HFFc6 (cell line): ENCODE measurements around the gene PIH1D2. TPM values are rescaled to one million over a fixed set of nuclear protein-coding genes. Genes with fewer than 3 reads are reported as not detected.
"Not testable (repeated sequence)": the region's sequence is repeated elsewhere in the genome, so short reads cannot be mapped to it uniquely, and the experiment has no call there.

Source experiments
- DNase-seq: peaks from one replicate; pipeline ENCODE4 v3.0.0-alpha.2; 2018
- H3K27ac Mint-ChIP-seq: 2 replicates; pipeline ENCODE4 v1.8.0; 2020; ENCODE audit warnings: mild to moderate bottlenecking, mixed read lengths
- H3K27me3 Mint-ChIP-seq: 2 replicates; pipeline ENCODE4 v1.8.0; 2021; ENCODE audit warnings: mild to moderate bottlenecking, moderate library complexity, mixed read lengths; ENCODE audit not compliant: insufficient read depth
- H3K36me3 Mint-ChIP-seq: 2 replicates; pipeline ENCODE4 v1.8.0; 2021; ENCODE audit warnings: low read depth, mixed read lengths
- H3K4me1 Mint-ChIP-seq: 2 replicates; pipeline ENCODE4 v1.8.0; 2020; ENCODE audit warnings: low read depth, mixed read lengths
- H3K4me3 Mint-ChIP-seq: 2 replicates; pipeline ENCODE4 v1.8.0; 2020; ENCODE audit warnings: mild to moderate bottlenecking, moderate library complexity, mixed read lengths
- H3K9me3 Mint-ChIP-seq: 2 replicates; pipeline ENCODE4 v1.8.0; 2020; ENCODE audit warnings: mild to moderate bottlenecking, mixed read lengths
- total RNA-seq, 6 experiments: library from RNA; stranded (reverse); fragmentation: NEBNext Ultra II Directional; extraction: Animal tissue kit (Norgen Biotek cat#: 25700); gene quantifications; 2 replicates in 1 of 6; 3 replicates in 5 of 6; pipeline ENCODE4 v1.2.3, GENCODE V29; 2021
- TF ChIP-seq, protein P1 (sequence below): fragments of 200-600 bp; sonication (generic); IDR thresholded peaks from 2 replicates; pipeline ENCODE4 v1.5.0; 2021; ENCODE audit warnings: antibody characterized with exemption, mild to moderate bottlenecking

PIH1D2 gene
- total RNA-seq, 6 experiments from 2014 or later = 0.59 to 1.5 (median 1.1) TPM

DNA sequence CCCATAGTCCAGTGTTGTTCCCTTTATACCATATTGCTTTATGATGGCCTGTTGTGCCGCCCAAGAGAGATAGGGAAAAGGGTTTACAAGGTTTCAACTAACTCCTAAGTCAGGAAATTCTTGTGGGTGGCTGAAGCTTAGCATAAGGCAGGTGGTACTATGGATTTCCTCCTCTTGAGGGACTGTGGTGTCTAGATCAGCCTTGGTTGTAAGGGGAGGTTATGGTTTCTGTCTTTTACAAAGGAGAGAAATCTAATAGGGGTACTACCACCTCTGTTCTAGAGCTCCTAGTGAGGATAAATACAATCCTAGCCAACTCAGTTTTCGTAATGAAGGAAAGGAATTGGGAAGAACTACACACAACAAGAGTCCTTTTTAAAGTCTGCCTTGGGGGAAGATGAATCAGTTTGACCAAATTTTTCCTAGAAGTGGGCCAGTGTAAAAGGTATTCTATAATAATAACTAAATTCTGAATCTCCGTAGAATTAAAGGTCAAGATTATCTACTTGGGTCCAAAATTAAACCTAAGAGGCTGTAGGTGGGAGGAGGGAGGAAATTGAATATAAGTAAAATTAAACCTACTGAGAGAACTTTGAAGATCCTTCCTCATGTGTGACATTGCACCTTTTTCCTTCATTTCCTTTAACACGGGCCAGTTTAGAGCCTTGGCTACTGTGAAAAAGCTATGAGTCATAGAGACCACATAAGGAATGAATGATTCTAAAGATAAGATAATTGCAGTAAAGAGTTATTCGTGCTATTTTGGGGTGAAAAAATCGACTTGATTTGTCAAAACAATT, 31.5 kb downstream of the PIH1D2 start:
- Mint-ChIP-seq H3K4me3 (no peak overlapping the region; the same call in 1 of the 2 replicates), H3K27me3 (no peaks in the 10 kb centered on the region; the same call in 1 of the 2 replicates), H3K27ac (peak overlapping the region; percentile 83), H3K4me1 (peaks cover 26% of the 10 kb centered on the region), H3K36me3 (peaks cover 33% of the 10 kb centered on the region), H3K9me3 (no peaks in the 10 kb centered on the region)
- peak; percentile 55 for DNase-seq
- TF ChIP-seq, protein P1, sequence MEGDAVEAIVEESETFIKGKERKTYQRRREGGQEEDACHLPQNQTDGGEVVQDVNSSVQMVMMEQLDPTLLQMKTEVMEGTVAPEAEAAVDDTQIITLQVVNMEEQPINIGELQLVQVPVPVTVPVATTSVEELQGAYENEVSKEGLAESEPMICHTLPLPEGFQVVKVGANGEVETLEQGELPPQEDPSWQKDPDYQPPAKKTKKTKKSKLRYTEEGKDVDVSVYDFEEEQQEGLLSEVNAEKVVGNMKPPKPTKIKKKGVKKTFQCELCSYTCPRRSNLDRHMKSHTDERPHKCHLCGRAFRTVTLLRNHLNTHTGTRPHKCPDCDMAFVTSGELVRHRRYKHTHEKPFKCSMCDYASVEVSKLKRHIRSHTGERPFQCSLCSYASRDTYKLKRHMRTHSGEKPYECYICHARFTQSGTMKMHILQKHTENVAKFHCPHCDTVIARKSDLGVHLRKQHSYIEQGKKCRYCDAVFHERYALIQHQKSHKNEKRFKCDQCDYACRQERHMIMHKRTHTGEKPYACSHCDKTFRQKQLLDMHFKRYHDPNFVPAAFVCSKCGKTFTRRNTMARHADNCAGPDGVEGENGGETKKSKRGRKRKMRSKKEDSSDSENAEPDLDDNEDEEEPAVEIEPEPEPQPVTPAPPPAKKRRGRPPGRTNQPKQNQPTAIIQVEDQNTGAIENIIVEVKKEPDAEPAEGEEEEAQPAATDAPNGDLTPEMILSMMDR = no peak

DNA sequence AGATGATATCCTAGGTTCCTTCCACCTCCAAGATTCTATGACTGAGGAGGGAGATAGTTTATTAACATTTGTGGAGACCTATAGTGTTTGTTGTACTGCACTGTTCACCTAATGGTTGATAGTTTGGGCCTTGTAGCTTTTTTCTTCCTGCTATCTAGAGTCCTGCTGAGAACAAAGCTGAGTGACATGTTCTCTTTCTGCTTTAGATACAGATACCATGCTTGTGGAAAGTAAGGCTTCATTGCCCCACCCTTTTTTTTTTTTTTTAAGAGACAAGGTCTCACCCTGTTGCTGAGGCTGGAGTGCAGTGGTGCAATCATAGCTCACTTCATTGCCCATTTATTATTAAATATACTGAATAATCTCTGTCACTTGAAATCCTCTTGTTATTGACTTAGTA, 36.3 kb downstream of the PIH1D2 start:
- no peak for DNase-seq
- Mint-ChIP-seq H3K4me3 (no peak overlapping the region), H3K9me3 (no peaks in the 10 kb centered on the region), H3K27me3 (no peaks in the 10 kb centered on the region; the same call in 1 of the 2 replicates), H3K27ac (no peak overlapping the region), H3K4me1 (peaks cover 16% of the 10 kb centered on the region), H3K36me3 (peaks cover 23% of the 10 kb centered on the region)
- TF ChIP-seq, protein P1 = no peak

DNA sequence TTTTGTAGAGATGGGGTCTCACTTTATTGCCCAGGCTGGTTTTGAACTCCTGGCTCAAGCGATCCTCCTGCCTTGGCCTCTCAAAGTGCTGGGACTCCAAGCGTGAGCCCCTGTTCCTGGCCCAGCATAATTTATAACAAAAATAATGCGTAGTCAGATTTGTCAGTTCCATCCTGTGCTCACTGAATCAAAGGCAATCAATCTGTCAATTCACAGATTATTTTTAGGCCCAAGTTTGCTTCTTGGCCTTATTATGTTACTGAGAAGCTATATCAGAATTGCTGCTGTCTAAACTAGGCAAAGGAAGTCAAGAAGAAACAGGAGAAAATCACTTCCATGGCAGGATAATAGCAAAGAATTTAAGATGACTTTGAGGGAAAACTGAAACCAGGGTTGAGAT, 39.9 kb downstream of the PIH1D2 start:
- Mint-ChIP-seq H3K4me3 (no peak overlapping the region), H3K4me1 (no peaks in the 10 kb centered on the region), H3K27ac (no peak overlapping the region), H3K36me3 (peaks cover 22% of the 10 kb centered on the region), H3K27me3 (no peaks in the 10 kb centered on the region), H3K9me3 (no peaks in the 10 kb centered on the region)
- no peak for DNase-seq
- TF ChIP-seq, protein P1 = no peak

- Mint-ChIP-seq H3K9me3 (no peaks in the 10 kb centered on the region), H3K27me3 (no peaks in the 10 kb centered on the region), H3K27ac (no peak overlapping the region), H3K4me3 (no peak overlapping the region), H3K4me1 (peaks cover 7% of the 10 kb centered on the region), H3K36me3 (peaks cover 19% of the 10 kb centered on the region)
- TF ChIP-seq, protein P1 = no peak
- DNase-seq = no peak
These were observed 44.4 kb downstream of the PIH1D2 start for GRCh38 chr11:112029460-112029859.

DNA sequence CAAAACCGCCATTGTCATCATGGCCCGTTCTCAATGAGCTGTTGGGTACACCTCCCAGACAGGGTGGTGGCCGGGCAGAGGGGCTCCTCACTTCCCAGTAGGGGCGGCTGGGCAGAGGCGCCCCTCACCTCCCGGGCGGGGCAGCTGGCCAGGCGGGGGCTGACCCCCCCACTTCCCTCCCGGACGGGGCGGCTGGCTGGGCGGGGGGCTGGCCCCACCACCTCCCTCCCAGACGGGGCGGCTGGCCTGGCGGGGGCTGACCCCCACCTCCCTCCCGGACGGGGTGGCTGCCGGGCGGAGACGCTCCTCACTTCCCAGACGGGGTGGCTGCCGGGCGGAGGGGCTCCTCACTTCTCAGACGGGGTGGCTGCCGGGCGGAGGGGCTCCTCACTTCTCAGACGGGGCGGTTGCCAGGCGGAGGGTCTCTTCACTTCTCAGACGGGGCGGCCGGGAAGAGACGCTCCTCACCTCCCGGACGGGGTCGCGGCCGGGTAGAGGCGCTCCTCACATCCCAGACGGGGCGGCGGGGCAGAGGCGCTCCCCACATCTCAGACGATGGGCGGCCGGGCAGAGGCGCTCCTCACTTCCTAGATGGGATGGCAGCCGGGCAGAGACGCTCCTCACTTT, 46.9 kb downstream of the PIH1D2 start:
- peaks cover 18% of the 10 kb centered on the region for H3K4me1 Mint-ChIP-seq
- H3K4me3 Mint-ChIP-seq, DNase-seq, H3K27me3 Mint-ChIP-seq, H3K27ac Mint-ChIP-seq, H3K9me3 Mint-ChIP-seq: not testable (repeated sequence)
- H3K36me3 Mint-ChIP-seq = peaks cover 19% of the 10 kb centered on the region

DNA sequence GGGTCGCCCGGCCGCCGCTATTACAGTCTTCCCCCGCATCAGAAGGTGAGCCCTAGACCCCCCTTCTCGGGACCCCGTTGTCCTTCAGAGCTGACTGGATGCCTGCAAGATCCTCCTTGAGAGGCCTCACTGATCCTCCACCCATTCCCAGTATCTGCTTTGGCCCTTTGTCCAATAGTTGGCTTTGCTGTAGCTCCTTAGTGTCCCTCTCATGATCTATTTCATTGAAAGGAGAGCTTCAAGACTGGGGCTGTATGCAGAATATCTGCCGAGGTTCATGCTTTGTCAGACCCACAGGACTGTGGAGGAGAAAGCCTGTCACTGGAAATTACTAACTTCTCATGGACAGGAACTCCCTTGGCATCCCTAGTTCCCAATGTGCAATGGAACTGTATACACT, 48.1 kb downstream of the PIH1D2 start:
- H3K27ac Mint-ChIP-seq = peak overlapping the region; percentile 96
- TF ChIP-seq, protein P1 = no peak
- H3K4me3 Mint-ChIP-seq = peak overlapping the region; percentile 97
- DNase-seq = peak; percentile 13
- H3K9me3 Mint-ChIP-seq = no peaks in the 10 kb centered on the region
- H3K27me3 Mint-ChIP-seq = no peaks in the 10 kb centered on the region
- H3K36me3 Mint-ChIP-seq = peaks cover 19% of the 10 kb centered on the region
- peaks cover 18% of the 10 kb centered on the region for H3K4me1 Mint-ChIP-seq
